Suprapubic skin (tissue), 4 donors: ENCODE data around the gene MCTP2.
A peak's percentile ranks its signal among the peaks of the same experiment; 100 is the strongest.

Source experiments
- EP300 ChIP-seq: sonication (generic); formaldehyde crosslinking; IDR thresholded peaks from one replicate; pipeline ENCODE4 v1.6.1; 2017; ENCODE audit warnings: antibody characterized with exemption
- POLR2A ChIP-seq, 2 donors: fragments of 450-650 bp; IDR thresholded peaks; one replicate each; pipeline ENCODE4 v1.6.1; 2017; ENCODE audit warnings: antibody characterized with exemption in 2 of 2, mild to moderate bottlenecking in 2 of 2, moderate library complexity in 2 of 2
- POLR2AphosphoS5 ChIP-seq, 3 donors: sonication (generic); formaldehyde crosslinking; IDR thresholded peaks; one replicate each; pipeline ENCODE4 v1.6.1; 2017; ENCODE audit warnings: antibody characterized with exemption in 3 of 3
- TF ChIP-seq, protein P1 (sequence below), 2 donors: fragments of 200-600 bp in 1 of 2; fragments of 450-650 bp in 1 of 2; sonication (generic) in 1 of 2; IDR thresholded peaks; one replicate each; pipeline ENCODE4 v1.5.1; 2016 to 2019; ENCODE audit warnings: antibody characterized with exemption in 2 of 2, mild to moderate bottlenecking in 1 of 2, moderate library complexity in 1 of 2

DNA sequence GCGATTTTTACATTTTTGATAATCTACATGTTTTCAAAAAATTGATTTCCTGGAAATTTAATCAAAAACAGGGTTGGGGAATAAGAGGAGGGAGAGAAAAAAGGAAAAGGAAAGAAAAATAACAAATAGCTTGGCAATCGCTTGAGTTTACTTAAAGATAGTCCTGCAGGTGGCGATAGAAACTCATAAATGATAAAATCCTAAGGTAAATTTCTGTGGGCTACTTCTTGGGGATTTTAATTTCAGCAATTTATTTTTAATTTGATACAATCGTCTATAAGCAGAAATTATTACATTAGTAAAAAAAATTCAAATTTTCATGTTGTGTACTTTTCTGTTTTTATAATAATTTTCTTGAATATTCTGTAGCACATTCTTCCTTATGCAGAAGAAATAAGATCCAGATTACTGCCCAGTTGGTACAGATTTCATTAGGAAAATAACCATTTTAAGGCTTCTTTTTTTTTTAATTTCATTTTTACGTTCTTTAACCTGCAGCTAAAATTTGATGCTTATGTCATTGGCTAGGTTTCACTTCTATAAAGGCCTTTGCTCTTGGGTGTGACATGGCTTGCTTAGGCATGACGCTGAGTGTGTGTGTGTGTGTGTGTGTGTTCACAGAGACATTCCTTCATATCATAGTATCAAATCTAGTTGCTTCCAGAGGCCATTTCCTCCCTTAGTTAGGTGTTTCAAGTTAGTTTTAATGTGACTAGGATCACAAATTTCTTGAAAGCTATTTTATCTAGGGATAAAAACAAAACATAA, 181.8 kb downstream of the MCTP2 start:
- TF ChIP-seq, protein P1, sequence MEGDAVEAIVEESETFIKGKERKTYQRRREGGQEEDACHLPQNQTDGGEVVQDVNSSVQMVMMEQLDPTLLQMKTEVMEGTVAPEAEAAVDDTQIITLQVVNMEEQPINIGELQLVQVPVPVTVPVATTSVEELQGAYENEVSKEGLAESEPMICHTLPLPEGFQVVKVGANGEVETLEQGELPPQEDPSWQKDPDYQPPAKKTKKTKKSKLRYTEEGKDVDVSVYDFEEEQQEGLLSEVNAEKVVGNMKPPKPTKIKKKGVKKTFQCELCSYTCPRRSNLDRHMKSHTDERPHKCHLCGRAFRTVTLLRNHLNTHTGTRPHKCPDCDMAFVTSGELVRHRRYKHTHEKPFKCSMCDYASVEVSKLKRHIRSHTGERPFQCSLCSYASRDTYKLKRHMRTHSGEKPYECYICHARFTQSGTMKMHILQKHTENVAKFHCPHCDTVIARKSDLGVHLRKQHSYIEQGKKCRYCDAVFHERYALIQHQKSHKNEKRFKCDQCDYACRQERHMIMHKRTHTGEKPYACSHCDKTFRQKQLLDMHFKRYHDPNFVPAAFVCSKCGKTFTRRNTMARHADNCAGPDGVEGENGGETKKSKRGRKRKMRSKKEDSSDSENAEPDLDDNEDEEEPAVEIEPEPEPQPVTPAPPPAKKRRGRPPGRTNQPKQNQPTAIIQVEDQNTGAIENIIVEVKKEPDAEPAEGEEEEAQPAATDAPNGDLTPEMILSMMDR (IDR thresholded peaks at IDR 0.05), result peak in 1 of 2 donors; percentile 34
- TF ChIP-seq POLR2A (IDR thresholded peaks at IDR 0.05) (no peak), EP300 (no peak), POLR2AphosphoS5 (IDR thresholded peaks at IDR 0.05) (no peak)
